Measurements from ENCODE around the gene CCL24. TPM values are rescaled to one million over a fixed set of nuclear protein-coding genes. Genes with fewer than 3 reads are reported as not detected.

The CCL24 gene
- not detected for total RNA-seq

GRCh38 chr7:75813781-75814236 is at the start of gene CCL24:
Gene CCL24, minus strand, starts transcription at chr7:75813806. Its CDS starts 91 bp downstream, at chr7:75813715.

GRCh38 chr7:75772081-75773077 is 41.2 kb downstream of the CCL24 start, which contains the start of gene CCL26:
Gene CCL26, minus strand, starts transcription at chr7:75772211. Its CDS starts 35 bp downstream, at chr7:75772176.

Other genes with a start within 250 kb of the CCL24 start
- 24.1 TPM for gene HIP1, start 74.9 kb downstream of the CCL24 start, total RNA-seq
- not detected for gene CCL26, start 41.6 kb downstream of the CCL24 start, total RNA-seq
- 38.5 TPM for gene RHBDD2, start 65.2 kb upstream of the CCL24 start, total RNA-seq
- 53.5 TPM for gene POR, start 101.3 kb upstream of the CCL24 start, total RNA-seq
- 23.2 TPM for gene TMEM120A, start 180.8 kb upstream of the CCL24 start, total RNA-seq
- gene STYXL1, start 234.2 kb upstream of the CCL24 start, total RNA-seq = 16.0 TPM
- 41.6 TPM for gene MDH2, start 234.3 kb upstream of the CCL24 start, total RNA-seq

All from parietal lobe (tissue), 1 donor.